ENCODE measurements around the gene SORCS2. TPM values are rescaled to one million over a fixed set of nuclear protein-coding genes. Genes with fewer than 3 reads are reported as not detected.
"Not testable (repeated sequence)": the region's sequence is repeated elsewhere in the genome, so short reads cannot be mapped to it uniquely, and the experiment has no call there.

SORCS2 gene
- polyA plus RNA-seq, 1 donor from 2014 or later = 1.0 TPM

DNA sequence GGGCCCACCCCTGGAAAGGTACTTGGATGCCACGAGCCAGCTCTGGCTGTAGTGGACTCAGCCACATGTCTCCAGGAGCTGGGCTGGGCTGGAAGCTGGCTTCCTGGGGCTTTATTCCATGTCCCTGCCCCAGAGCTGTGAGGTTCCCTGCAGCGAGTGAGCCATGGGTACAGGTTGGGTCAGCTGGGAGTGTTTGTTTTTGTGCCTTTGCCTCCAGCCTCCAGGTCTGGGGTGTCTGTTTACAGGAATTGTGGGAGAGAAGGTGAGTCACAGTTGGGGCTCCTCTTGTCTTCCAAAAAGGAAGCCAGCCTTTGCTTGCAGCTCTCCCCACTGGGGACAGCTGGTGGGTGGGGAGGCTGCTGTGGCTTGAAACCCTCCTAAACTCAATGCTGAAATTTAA lies 21.5 kb downstream of the SORCS2 start:
- H2AFZ ChIP-seq (ENCODE audit: low read depth, low read length) = no peak overlapping the region
- no peaks in the 10 kb centered on the region for H4K20me1 ChIP-seq (ENCODE audit: insufficient read depth)
- no peak overlapping the region for H3K9ac ChIP-seq (ENCODE audit: low read length)
- no peaks in the 10 kb centered on the region for H3K36me3 ChIP-seq (ENCODE audit: insufficient read depth, low read length)
- TF ChIP-seq POLR2AphosphoS5 (IDR thresholded peaks at IDR 0.05) (no peak), TAF1 (IDR thresholded peaks at IDR 0.05; ENCODE audit: low read depth) (no peak), EP300 (conservative IDR thresholded peaks at IDR 0.05; ENCODE audit: poor library complexity, severe bottlenecking) (no peak), SMC3 (conservative IDR thresholded peaks at IDR 0.05; ENCODE audit: poor library complexity) (no peak)
- TF ChIP-seq, protein P1, sequence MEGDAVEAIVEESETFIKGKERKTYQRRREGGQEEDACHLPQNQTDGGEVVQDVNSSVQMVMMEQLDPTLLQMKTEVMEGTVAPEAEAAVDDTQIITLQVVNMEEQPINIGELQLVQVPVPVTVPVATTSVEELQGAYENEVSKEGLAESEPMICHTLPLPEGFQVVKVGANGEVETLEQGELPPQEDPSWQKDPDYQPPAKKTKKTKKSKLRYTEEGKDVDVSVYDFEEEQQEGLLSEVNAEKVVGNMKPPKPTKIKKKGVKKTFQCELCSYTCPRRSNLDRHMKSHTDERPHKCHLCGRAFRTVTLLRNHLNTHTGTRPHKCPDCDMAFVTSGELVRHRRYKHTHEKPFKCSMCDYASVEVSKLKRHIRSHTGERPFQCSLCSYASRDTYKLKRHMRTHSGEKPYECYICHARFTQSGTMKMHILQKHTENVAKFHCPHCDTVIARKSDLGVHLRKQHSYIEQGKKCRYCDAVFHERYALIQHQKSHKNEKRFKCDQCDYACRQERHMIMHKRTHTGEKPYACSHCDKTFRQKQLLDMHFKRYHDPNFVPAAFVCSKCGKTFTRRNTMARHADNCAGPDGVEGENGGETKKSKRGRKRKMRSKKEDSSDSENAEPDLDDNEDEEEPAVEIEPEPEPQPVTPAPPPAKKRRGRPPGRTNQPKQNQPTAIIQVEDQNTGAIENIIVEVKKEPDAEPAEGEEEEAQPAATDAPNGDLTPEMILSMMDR (IDR thresholded peaks at IDR 0.05; ENCODE audit: poor library complexity, severe bottlenecking) = no peak
- H3K4me2 ChIP-seq (ENCODE audit: low read length) = no peak overlapping the region
- no peak overlapping the region for H3K4me3 ChIP-seq (ENCODE audit: low read length)
- no peak overlapping the region for H3K27ac ChIP-seq (ENCODE audit: low read length)
- no peaks in the 10 kb centered on the region for H3K79me2 ChIP-seq (replicated peaks; ENCODE audit: insufficient read depth, low read length)
- no peaks in the 10 kb centered on the region for H3K27me3 ChIP-seq (ENCODE audit: insufficient read depth, low read depth, low read length)
- H3F3A ChIP-seq (ENCODE audit: insufficient read depth, low read length, poor library complexity, severe bottlenecking) = no peaks in the 10 kb centered on the region
- no peaks in the 10 kb centered on the region for H3K9me3 ChIP-seq (ENCODE audit: low read length)
- no peaks in the 10 kb centered on the region for H3K9me2 ChIP-seq (ENCODE audit: insufficient read depth, low read length)

DNA sequence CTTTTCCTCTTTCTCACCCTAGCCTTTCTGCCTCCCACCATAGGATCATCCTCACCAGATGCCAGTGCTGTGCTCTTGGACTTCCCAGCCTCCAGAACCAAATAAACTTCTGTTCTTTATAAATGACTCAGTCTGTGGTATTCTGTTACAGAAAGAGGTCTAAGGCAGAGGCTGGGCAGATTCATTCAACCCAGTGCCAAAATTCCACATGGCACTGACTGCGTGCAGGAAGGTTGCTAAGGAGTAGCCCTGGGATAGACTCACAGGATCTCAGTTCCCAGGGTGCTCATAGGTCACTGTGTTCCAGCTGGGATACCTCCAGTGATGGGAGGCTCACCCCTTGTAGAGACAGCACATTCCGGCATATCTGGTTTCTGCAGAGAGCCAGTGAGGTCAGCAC lies 22.0 kb downstream of the SORCS2 start:
- Histone ChIP-seq H3K27me3 (ENCODE audit: insufficient read depth, low read depth, low read length) (no peaks in the 10 kb centered on the region), H3K9me3 (ENCODE audit: low read length) (no peaks in the 10 kb centered on the region), H3K4me3 (ENCODE audit: low read length) (no peak overlapping the region), H3K9ac (ENCODE audit: low read length) (no peak overlapping the region), H3K9me2 (ENCODE audit: insufficient read depth, low read length) (no peaks in the 10 kb centered on the region), H3K4me2 (ENCODE audit: low read length) (no peak overlapping the region), H3F3A (ENCODE audit: insufficient read depth, low read length, poor library complexity, severe bottlenecking) (no peaks in the 10 kb centered on the region), H2AFZ (ENCODE audit: low read depth, low read length) (no peak overlapping the region), H3K27ac (ENCODE audit: low read length) (no peak overlapping the region), H3K36me3 (ENCODE audit: insufficient read depth, low read length) (no peaks in the 10 kb centered on the region), H3K79me2 (replicated peaks; ENCODE audit: insufficient read depth, low read length) (no peaks in the 10 kb centered on the region), H4K20me1 (ENCODE audit: insufficient read depth) (no peaks in the 10 kb centered on the region)
- TF ChIP-seq RAD21 (conservative IDR thresholded peaks at IDR 0.05) = no peak

DNA sequence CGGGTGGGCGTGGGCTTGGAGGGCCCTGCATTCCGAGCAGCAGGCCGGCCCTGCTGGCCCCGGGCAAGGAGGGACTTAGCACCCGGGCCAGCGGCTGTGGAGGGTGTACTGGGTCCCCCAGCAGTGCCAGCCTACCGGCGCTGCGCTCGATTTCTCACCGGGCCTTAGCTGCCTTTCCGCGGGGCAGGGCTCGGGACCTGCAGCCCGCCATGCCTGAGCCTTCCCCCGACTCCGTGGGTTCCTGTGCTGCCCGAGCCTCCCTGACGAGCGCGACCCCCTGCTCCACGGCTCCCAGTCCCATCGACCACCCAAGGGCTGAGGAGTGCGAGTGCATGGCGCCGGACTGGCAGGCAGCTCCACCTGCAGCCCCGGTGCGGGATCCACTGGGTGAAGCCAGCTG lies 22.8 kb downstream of the SORCS2 start:
- H3K27me3 ChIP-seq (ENCODE audit: insufficient read depth, low read depth, low read length); H3K9me3 ChIP-seq (ENCODE audit: low read length); H3K4me3 ChIP-seq (ENCODE audit: low read length); H3K36me3 ChIP-seq (ENCODE audit: insufficient read depth, low read length); H3K4me2 ChIP-seq (ENCODE audit: low read length); H2AFZ ChIP-seq (ENCODE audit: low read depth, low read length); H3K9me2 ChIP-seq (ENCODE audit: insufficient read depth, low read length); H4K20me1 ChIP-seq (ENCODE audit: insufficient read depth); H3K9ac ChIP-seq (ENCODE audit: low read length); H3K79me2 ChIP-seq (replicated peaks; ENCODE audit: insufficient read depth, low read length); H3F3A ChIP-seq (ENCODE audit: insufficient read depth, low read length, poor library complexity, severe bottlenecking); H3K27ac ChIP-seq (ENCODE audit: low read length): not testable (repeated sequence)

DNA sequence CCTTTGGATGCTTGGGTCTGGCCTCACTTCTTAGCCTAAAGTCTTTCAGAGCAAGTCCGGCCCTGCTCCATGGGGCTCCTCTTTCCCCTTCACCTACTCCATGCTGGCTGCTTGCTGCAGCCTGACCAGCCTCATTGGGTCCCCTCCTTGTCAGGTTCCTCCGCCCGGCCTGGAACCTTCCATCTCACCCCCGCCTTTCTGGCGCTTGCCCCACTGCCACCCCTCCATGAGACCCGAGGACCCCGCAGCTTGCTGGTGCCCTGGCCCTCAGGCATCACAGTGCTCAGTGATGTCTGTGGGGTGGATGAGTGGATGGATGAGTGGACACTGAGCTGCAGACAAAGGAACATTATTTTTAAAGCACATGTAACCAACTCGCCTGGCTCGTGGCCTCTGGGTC lies 24.7 kb downstream of the SORCS2 start:
- no peaks in the 10 kb centered on the region for H3K9me2 ChIP-seq (ENCODE audit: insufficient read depth, low read length)
- H3K79me2 ChIP-seq (replicated peaks; ENCODE audit: insufficient read depth, low read length) = no peaks in the 10 kb centered on the region
- no peaks in the 10 kb centered on the region for H3F3A ChIP-seq (ENCODE audit: insufficient read depth, low read length, poor library complexity, severe bottlenecking)
- no peak overlapping the region for H3K9ac ChIP-seq (ENCODE audit: low read length)
- H3K9me3 ChIP-seq (ENCODE audit: low read length) = no peaks in the 10 kb centered on the region
- no peaks in the 10 kb centered on the region for H3K36me3 ChIP-seq (ENCODE audit: insufficient read depth, low read length)
- no peak overlapping the region for H2AFZ ChIP-seq (ENCODE audit: low read depth, low read length)
- H3K27ac ChIP-seq (ENCODE audit: low read length) = no peak overlapping the region
- TF ChIP-seq MXI1 (conservative IDR thresholded peaks at IDR 0.05; ENCODE audit: poor library complexity, severe bottlenecking) (no peak), EZH2 (IDR thresholded peaks at IDR 0.05; ENCODE audit: borderline replicate concordance, insufficient read depth, low read length, poor library complexity, severe bottlenecking) (no peak), POLR2AphosphoS5 (IDR thresholded peaks at IDR 0.05) (no peak), RAD21 (conservative IDR thresholded peaks at IDR 0.05) (no peak), SMC3 (conservative IDR thresholded peaks at IDR 0.05; ENCODE audit: poor library complexity) (no peak), EP300 (conservative IDR thresholded peaks at IDR 0.05; ENCODE audit: poor library complexity, severe bottlenecking) (no peak), TAF1 (IDR thresholded peaks at IDR 0.05; ENCODE audit: low read depth) (no peak)
- TF ChIP-seq, protein P2, sequence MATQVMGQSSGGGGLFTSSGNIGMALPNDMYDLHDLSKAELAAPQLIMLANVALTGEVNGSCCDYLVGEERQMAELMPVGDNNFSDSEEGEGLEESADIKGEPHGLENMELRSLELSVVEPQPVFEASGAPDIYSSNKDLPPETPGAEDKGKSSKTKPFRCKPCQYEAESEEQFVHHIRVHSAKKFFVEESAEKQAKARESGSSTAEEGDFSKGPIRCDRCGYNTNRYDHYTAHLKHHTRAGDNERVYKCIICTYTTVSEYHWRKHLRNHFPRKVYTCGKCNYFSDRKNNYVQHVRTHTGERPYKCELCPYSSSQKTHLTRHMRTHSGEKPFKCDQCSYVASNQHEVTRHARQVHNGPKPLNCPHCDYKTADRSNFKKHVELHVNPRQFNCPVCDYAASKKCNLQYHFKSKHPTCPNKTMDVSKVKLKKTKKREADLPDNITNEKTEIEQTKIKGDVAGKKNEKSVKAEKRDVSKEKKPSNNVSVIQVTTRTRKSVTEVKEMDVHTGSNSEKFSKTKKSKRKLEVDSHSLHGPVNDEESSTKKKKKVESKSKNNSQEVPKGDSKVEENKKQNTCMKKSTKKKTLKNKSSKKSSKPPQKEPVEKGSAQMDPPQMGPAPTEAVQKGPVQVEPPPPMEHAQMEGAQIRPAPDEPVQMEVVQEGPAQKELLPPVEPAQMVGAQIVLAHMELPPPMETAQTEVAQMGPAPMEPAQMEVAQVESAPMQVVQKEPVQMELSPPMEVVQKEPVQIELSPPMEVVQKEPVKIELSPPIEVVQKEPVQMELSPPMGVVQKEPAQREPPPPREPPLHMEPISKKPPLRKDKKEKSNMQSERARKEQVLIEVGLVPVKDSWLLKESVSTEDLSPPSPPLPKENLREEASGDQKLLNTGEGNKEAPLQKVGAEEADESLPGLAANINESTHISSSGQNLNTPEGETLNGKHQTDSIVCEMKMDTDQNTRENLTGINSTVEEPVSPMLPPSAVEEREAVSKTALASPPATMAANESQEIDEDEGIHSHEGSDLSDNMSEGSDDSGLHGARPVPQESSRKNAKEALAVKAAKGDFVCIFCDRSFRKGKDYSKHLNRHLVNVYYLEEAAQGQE (IDR thresholded peaks at IDR 0.05; ENCODE audit: borderline replicate concordance) = no peak
- TF ChIP-seq, protein P1 (IDR thresholded peaks at IDR 0.05; ENCODE audit: poor library complexity, severe bottlenecking) = no peak
- H3K27me3 ChIP-seq (ENCODE audit: insufficient read depth, low read depth, low read length) = no peaks in the 10 kb centered on the region
- H3K4me2 ChIP-seq (ENCODE audit: low read length) = no peak overlapping the region
- H4K20me1 ChIP-seq (ENCODE audit: insufficient read depth) = no peaks in the 10 kb centered on the region
- no peak overlapping the region for H3K4me3 ChIP-seq (ENCODE audit: low read length)

Measured in neural cell (in vitro differentiated cells).